CD8-positive, alpha-beta memory T cell (primary cell): ENCODE measurements around the gene PCDHB16. TPM values are rescaled to one million over a fixed set of nuclear protein-coding genes. Genes with fewer than 3 reads are reported as not detected.
"Not testable (repeated sequence)": the region's sequence is repeated elsewhere in the genome, so short reads cannot be mapped to it uniquely, and the experiment has no call there.

ENCODE experiments used
- CTCF ChIA-PET: fragments of 350-600 bp; sonication (Branson Sonifier 250); formaldehyde crosslinking; loops from one replicate; lab custom pipeline; 2021; ENCODE audit warnings: antibody characterized with exemption; lab: Charles Lee
- POLR2A ChIA-PET: fragments of 350-600 bp; sonication (Branson Sonifier 250); formaldehyde crosslinking; loops from one replicate; lab custom pipeline; 2021; ENCODE audit warnings: antibody characterized with exemption; lab: Charles Lee
- DNase-seq, 5 donors: peaks; one replicate each; pipeline versions ENCODE4 v3.0.0 to v3.0.0-alpha.2; 2020 to 2022; ENCODE audit warnings: mixed read lengths in 1 of 5
- H3K27ac ChIP-seq: one replicate; pipeline ENCODE4 v1.7.0; 2013; ENCODE audit warnings: low read depth, mild to moderate bottlenecking, low read length, moderate library complexity
- H3K27me3 ChIP-seq: 2 replicates; pipeline ENCODE4 v1.7.0; 2013; ENCODE audit warnings: low read length, mild to moderate bottlenecking; ENCODE audit not compliant: insufficient read depth, poor library complexity, severe bottlenecking
- H3K36me3 ChIP-seq: 2 replicates; pipeline ENCODE4 v1.7.0; 2013; ENCODE audit warnings: mild to moderate bottlenecking, low read length, moderate library complexity; ENCODE audit not compliant: insufficient read depth
- H3K4me1 ChIP-seq: 2 replicates; pipeline ENCODE4 v1.7.0; 2013; ENCODE audit warnings: mild to moderate bottlenecking, low read length, moderate library complexity; ENCODE audit not compliant: insufficient read depth
- H3K4me3 ChIP-seq: 2 replicates; pipeline ENCODE4 v1.7.0; 2013; ENCODE audit warnings: mild to moderate bottlenecking, low read length
- H3K9me3 ChIP-seq: 2 replicates; pipeline ENCODE4 v1.7.0; 2013; ENCODE audit warnings: mild to moderate bottlenecking, low read length
- H3K27ac Mint-ChIP-seq, 8 donors: one replicate each; pipeline ENCODE4 v1.8.0; 2020 to 2021; ENCODE audit warnings: mixed read lengths in 8 of 8, mild to moderate bottlenecking in 6 of 8, inconsistent platforms in 3 of 8, moderate library complexity in 3 of 8
- H3K27me3 Mint-ChIP-seq, 2 donors: one replicate each; pipeline ENCODE4 v1.8.0; 2020 to 2021; ENCODE audit warnings: mixed read lengths in 2 of 2, mild to moderate bottlenecking in 1 of 2, moderate library complexity in 1 of 2
- H3K36me3 Mint-ChIP-seq, 3 donors: one replicate each; pipeline ENCODE4 v1.8.0; 2020 to 2021; ENCODE audit warnings: mixed read lengths in 3 of 3, inconsistent platforms in 1 of 3, mild to moderate bottlenecking in 1 of 3
- H3K4me1 Mint-ChIP-seq, 3 donors: one replicate each; pipeline ENCODE4 v1.8.0; 2020 to 2021; ENCODE audit warnings: mixed read lengths in 3 of 3, inconsistent platforms in 1 of 3, mild to moderate bottlenecking in 1 of 3
- H3K4me3 Mint-ChIP-seq, 7 donors: one replicate each; pipeline ENCODE4 v1.8.0; 2020 to 2021; ENCODE audit warnings: mixed read lengths in 7 of 7, mild to moderate bottlenecking in 6 of 7, moderate library complexity in 4 of 7, inconsistent platforms in 2 of 7
- H3K9me3 Mint-ChIP-seq, 5 donors: one replicate each; pipeline ENCODE4 v1.8.0; 2020 to 2022; ENCODE audit warnings: mixed read lengths in 5 of 5, mild to moderate bottlenecking in 3 of 5, moderate library complexity in 2 of 5, inconsistent platforms in 1 of 5
- polyA plus RNA-seq: library from polyadenylated mRNA; unstranded; fragments of 300-500 nt; fragmentation: Illumina TruSeq; gene quantifications from one replicate; pipeline ENCODE4 v1.2.3, GENCODE V29; 2021
- total RNA-seq, 2 experiments: library from RNA; stranded (reverse); gene quantifications; one replicate each; pipeline ENCODE4 v1.2.3, GENCODE V29; 2021

The PCDHB16 gene
- total and polyA plus RNA-seq, 3 experiments from 2014 or later = not detected

GRCh38 chr5:141175933-141176332, 6.3 kb upstream of the PCDHB16 start:
- no peak for DNase-seq
- Histone ChIP-seq H3K27ac (no peak overlapping the region), H3K27me3 (no peaks in the 10 kb centered on the region), H3K36me3 (no peaks in the 10 kb centered on the region), H3K9me3 (no peaks in the 10 kb centered on the region), H3K4me3 (no peak overlapping the region), H3K4me1 (no peaks in the 10 kb centered on the region)
- Mint-ChIP-seq H3K9me3 (peaks cover 5 to 17% (median 7%) of the 10 kb centered on the region in 5 donors), H3K27ac (no peak overlapping the region), H3K36me3 (no peaks in the 10 kb centered on the region), H3K4me3 (no peak overlapping the region), H3K4me1 (peaks cover 5 to 6% (median 5%) of the 10 kb centered on the region in 3 donors), H3K27me3 (peaks cover 6 to 15% of the 10 kb centered on the region in 2 donors)
- CTCF ChIA-PET = no interaction called here
- POLR2A ChIA-PET = no interaction called here

GRCh38 chr5:141177577-141178191, 4.5 kb upstream of the PCDHB16 start, which contains the start of gene PCDHB8:
Gene PCDHB8, plus strand, starts transcription at chr5:141177790. Its CDS starts 245 bp downstream, at chr5:141178035.
- H3K36me3 Mint-ChIP-seq, H3K4me1 Mint-ChIP-seq, H3K36me3 ChIP-seq, H3K4me1 ChIP-seq, H3K4me3 Mint-ChIP-seq, POLR2A ChIA-PET, H3K4me3 ChIP-seq, H3K27me3 ChIP-seq, H3K9me3 ChIP-seq, H3K27ac Mint-ChIP-seq, DNase-seq, H3K27ac ChIP-seq: not testable (repeated sequence)
- CTCF ChIA-PET = interaction anchor here (0.9 to 1.5 kb wide), 2 partner anchors 9 to 10 kb away, joined by 3 read pairs; no protein-coding TSS in a partner anchor
- Mint-ChIP-seq H3K27me3 (peaks cover 14 to 26% of the 10 kb centered on the region in 2 donors), H3K9me3 (peaks cover 3 to 16% (median 13%) of the 10 kb centered on the region in 5 donors)

DNA sequence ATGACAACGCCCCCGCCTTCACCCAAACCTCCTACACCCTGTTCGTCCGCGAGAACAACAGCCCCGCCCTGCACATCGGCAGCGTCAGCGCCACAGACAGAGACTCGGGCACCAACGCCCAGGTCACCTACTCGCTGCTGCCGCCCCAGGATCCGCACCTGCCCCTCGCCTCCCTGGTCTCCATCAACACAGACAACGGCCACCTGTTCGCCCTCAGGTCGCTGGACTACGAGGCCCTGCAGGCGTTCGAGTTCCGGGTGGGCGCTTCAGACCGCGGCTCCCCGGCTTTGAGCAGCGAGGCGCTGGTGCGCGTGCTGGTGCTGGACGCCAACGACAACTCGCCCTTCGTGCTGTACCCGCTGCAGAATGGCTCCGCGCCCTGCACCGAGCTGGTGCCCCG, 2.8 kb upstream of the PCDHB16 start:
- CTCF ChIA-PET, H3K9me3 ChIP-seq, H3K36me3 ChIP-seq, POLR2A ChIA-PET, H3K4me1 ChIP-seq, H3K4me1 Mint-ChIP-seq, H3K36me3 Mint-ChIP-seq, H3K27me3 ChIP-seq, H3K27ac Mint-ChIP-seq, H3K4me3 ChIP-seq, H3K4me3 Mint-ChIP-seq, H3K27ac ChIP-seq, DNase-seq: not testable (repeated sequence)
- Mint-ChIP-seq H3K27me3 (peaks cover 18 to 33% of the 10 kb centered on the region in 2 donors), H3K9me3 (peaks cover 7 to 18% (median 11%) of the 10 kb centered on the region in 5 donors)

DNA sequence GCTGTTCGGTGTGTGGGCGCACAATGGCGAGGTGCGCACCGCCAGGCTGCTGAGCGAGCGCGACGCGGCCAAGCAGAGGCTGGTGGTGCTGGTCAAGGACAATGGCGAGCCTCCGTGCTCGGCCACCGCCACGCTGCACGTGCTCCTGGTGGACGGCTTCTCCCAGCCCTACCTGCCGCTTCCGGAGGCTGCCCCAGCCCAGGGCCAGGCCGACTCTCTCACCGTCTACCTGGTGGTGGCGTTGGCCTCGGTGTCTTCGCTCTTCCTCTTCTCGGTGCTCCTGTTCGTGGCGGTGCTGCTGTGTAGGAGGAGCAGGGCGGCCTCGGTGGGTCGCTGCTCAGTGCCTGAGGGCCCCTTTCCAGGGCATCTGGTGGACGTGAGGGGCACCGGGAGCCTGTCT, 2.3 kb upstream of the PCDHB16 start:
- H3K27ac Mint-ChIP-seq, H3K4me3 Mint-ChIP-seq, H3K36me3 ChIP-seq, POLR2A ChIA-PET, H3K27me3 ChIP-seq, CTCF ChIA-PET, H3K9me3 ChIP-seq, H3K27ac ChIP-seq, H3K4me1 Mint-ChIP-seq, H3K4me1 ChIP-seq, H3K36me3 Mint-ChIP-seq, H3K4me3 ChIP-seq, DNase-seq: not testable (repeated sequence)
- peaks cover 7 to 20% (median 14%) of the 10 kb centered on the region in 5 donors for H3K9me3 Mint-ChIP-seq
- H3K27me3 Mint-ChIP-seq = peaks cover 23 to 38% of the 10 kb centered on the region in 2 donors

GRCh38 chr5:141180313-141180712, 1.9 kb upstream of the PCDHB16 start:
- peaks cover 26 to 41% of the 10 kb centered on the region in 2 donors for H3K27me3 Mint-ChIP-seq
- H3K27ac Mint-ChIP-seq = no peak overlapping the region
- POLR2A ChIA-PET = no interaction called here
- CTCF ChIA-PET = no interaction called here
- no peaks in the 10 kb centered on the region for H3K9me3 ChIP-seq
- H3K4me1 Mint-ChIP-seq = peaks cover 0 to 1% (median 0%) of the 10 kb centered on the region in 3 donors
- no peaks in the 10 kb centered on the region for H3K4me1 ChIP-seq
- peaks cover 4 to 21% (median 17%) of the 10 kb centered on the region in 5 donors for H3K9me3 Mint-ChIP-seq
- no peak overlapping the region for H3K4me3 Mint-ChIP-seq
- no peak overlapping the region for H3K27ac ChIP-seq
- no peaks in the 10 kb centered on the region for H3K36me3 ChIP-seq
- no peak overlapping the region for H3K4me3 ChIP-seq
- DNase-seq = no peak
- H3K27me3 ChIP-seq = no peaks in the 10 kb centered on the region
- no peaks in the 10 kb centered on the region for H3K36me3 Mint-ChIP-seq

GRCh38 chr5:141184117-141184855, 2.1 kb downstream of the PCDHB16 start:
- H3K36me3 Mint-ChIP-seq, POLR2A ChIA-PET, DNase-seq, CTCF ChIA-PET, H3K27ac Mint-ChIP-seq, H3K4me1 ChIP-seq, H3K27ac ChIP-seq, H3K4me1 Mint-ChIP-seq, H3K27me3 ChIP-seq, H3K4me3 Mint-ChIP-seq, H3K4me3 ChIP-seq, H3K9me3 ChIP-seq, H3K36me3 ChIP-seq: not testable (repeated sequence)
- peaks cover 34 to 64% of the 10 kb centered on the region in 2 donors for H3K27me3 Mint-ChIP-seq
- peaks cover 11 to 36% (median 28%) of the 10 kb centered on the region in 5 donors for H3K9me3 Mint-ChIP-seq

GRCh38 chr5:141186897-141187512, 4.8 kb downstream of the PCDHB16 start, which contains the start of gene PCDHB9:
Gene PCDHB9, plus strand, starts transcription at chr5:141187161. Its CDS starts 158 bp downstream, at chr5:141187319.
- ChIA-PET CTCF (no interaction called here), POLR2A (no interaction called here)
- no peaks in the 10 kb centered on the region for H3K9me3 ChIP-seq
- H3K9me3 Mint-ChIP-seq = peaks cover 13 to 50% (median 44%) of the 10 kb centered on the region in 5 donors
- peak within 1 kb of the TSS; percentile 6 to 78 (median 63) for H3K4me3 Mint-ChIP-seq
- H3K27ac ChIP-seq = no peak within 1 kb of the TSS
- peak within 1 kb of the TSS in 2 of 8 donors; percentile 3 to 9 for H3K27ac Mint-ChIP-seq
- DNase-seq = peak in 2 of 5 donors; percentile 8 to 18
- H3K36me3 Mint-ChIP-seq = peaks cover 1 to 9% (median 2%) of the 10 kb centered on the region in 3 donors
- peaks cover 6 to 9% (median 6%) of the 10 kb centered on the region in 3 donors for H3K4me1 Mint-ChIP-seq
- no peaks in the 10 kb centered on the region for H3K36me3 ChIP-seq
- no peaks in the 10 kb centered on the region for H3K27me3 ChIP-seq
- H3K27me3 Mint-ChIP-seq = peaks cover 41 to 70% of the 10 kb centered on the region in 2 donors
- H3K4me3 ChIP-seq = no peak within 1 kb of the TSS
- no peaks in the 10 kb centered on the region for H3K4me1 ChIP-seq

DNA sequence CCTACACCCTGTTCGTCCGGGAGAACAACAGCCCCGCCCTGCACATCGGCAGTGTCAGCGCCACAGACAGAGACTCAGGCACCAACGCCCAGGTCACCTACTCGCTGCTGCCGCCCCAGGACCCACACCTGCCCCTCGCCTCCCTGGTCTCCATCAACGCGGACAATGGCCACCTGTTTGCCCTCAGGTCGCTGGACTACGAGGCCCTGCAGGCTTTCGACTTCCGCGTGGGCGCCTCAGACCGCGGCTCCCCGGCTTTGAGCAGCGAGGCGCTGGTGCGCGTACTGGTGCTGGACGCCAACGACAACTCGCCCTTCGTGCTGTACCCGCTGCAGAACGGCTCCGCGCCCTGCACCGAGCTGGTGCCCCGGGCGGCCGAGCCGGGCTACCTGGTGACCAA, 6.5 kb downstream of the PCDHB16 start:
- H3K27me3 ChIP-seq, DNase-seq, H3K36me3 ChIP-seq, H3K9me3 ChIP-seq, H3K4me3 ChIP-seq, H3K27ac ChIP-seq, H3K27ac Mint-ChIP-seq, H3K4me1 Mint-ChIP-seq, CTCF ChIA-PET, H3K4me3 Mint-ChIP-seq, H3K36me3 Mint-ChIP-seq, H3K4me1 ChIP-seq, POLR2A ChIA-PET: not testable (repeated sequence)
- peaks cover 36 to 64% of the 10 kb centered on the region in 2 donors for H3K27me3 Mint-ChIP-seq
- H3K9me3 Mint-ChIP-seq = peaks cover 14 to 50% (median 41%) of the 10 kb centered on the region in 5 donors
